HCT116 (cell line): ENCODE results near the gene FGFRL1. TPM values are rescaled to one million over a fixed set of nuclear protein-coding genes. Genes with fewer than 3 reads are reported as not detected.

Source experiments
- ATAC-seq: fragments of 200-7000 bp; cut with Tn5 transposase; 2 replicates; pipeline ENCODE4 v1.9.1; 2020; ENCODE audit warnings: mild to moderate bottlenecking, moderate library complexity
- BruUV-seq: library from RNA; stranded (reverse); fragments of 400-500 nt; replicated peaks from 2 replicates; lab custom pipeline; 2021; lab: Mats Ljungman, UMichigan
- CTCF ChIA-PET: fragments of 300-600 bp; sonication (Branson Sonifier 250); formaldehyde crosslinking; loops from one replicate; lab custom pipeline; 2021; ENCODE audit warnings: antibody characterized with exemption; lab: Charles Lee
- POLR2A ChIA-PET: fragments of 300-600, 350-600 bp; sonication (Branson Sonifier 250); formaldehyde crosslinking; loops from one replicate; lab custom pipeline; 2021; ENCODE audit warnings: antibody characterized with exemption; lab: Charles Lee
- RAD21 ChIA-PET, 2 experiments: fragments of 300-600 bp; sonication (Branson Sonifier 250); formaldehyde crosslinking; loops; one replicate each; lab custom pipeline; 2023; ENCODE audit warnings: low total read pairs in 2 of 2; ENCODE audit not compliant: uncharacterized antibody in 2 of 2, unreplicated experiment in 2 of 2, low non-redundant PET in 1 of 2; lab: Charles Lee
- DNase-seq: peaks from one replicate; pipeline ENCODE4 v3.0.0-alpha.2; 2010; ENCODE audit warnings: low read depth, low spot score
- H2AFZ ChIP-seq: fragments of 200-600 bp; shearing (Covaris generic), sonication (generic); 2 replicates; pipeline ENCODE4 v1.6.1; 2017; ENCODE audit warnings: low read depth, mixed run types, mixed read lengths, antibody characterized with exemption, low read length; ENCODE audit not compliant: poor library complexity, severe bottlenecking
- H3K27ac ChIP-seq: 2 replicates; pipeline ENCODE4 v1.5.1; 2012; ENCODE audit warnings: low read depth, low read length
- H3K27me3 ChIP-seq: fragments of 200-600 bp; sonication (generic); 2 replicates; pipeline ENCODE4 v1.6.1; 2016; ENCODE audit warnings: mixed run types, low read length, mixed read lengths; ENCODE audit not compliant: insufficient read depth
- H3K36me3 ChIP-seq, 2 experiments: fragments of 200-500 bp in 1 of 2; fragments of 200-600 bp in 1 of 2; sonication (Bioruptor generic) in 1 of 2; sonication (generic) in 1 of 2; 2 replicates each; pipeline versions ENCODE4 v1.5.1 to v1.6.1; 2014 to 2016; ENCODE audit warnings: low read length in 2 of 2, inconsistent platforms in 1 of 2, mixed read lengths in 1 of 2, mixed run types in 1 of 2; ENCODE audit not compliant: insufficient read depth in 2 of 2, control insufficient read depth in 1 of 2
- H3K4me1 ChIP-seq, 2 experiments: fragments of 200-600 bp in 1 of 2; sonication (generic) in 1 of 2; 2 replicates each; pipeline versions ENCODE4 v1.5.1 to v1.6.1; 2012 to 2017; ENCODE audit warnings: low read length in 2 of 2, inconsistent platforms in 1 of 2, mild to moderate bottlenecking in 1 of 2, mixed read lengths in 1 of 2, mixed run types in 1 of 2, moderate library complexity in 1 of 2; ENCODE audit not compliant: insufficient read depth in 2 of 2, control insufficient read depth in 1 of 2
- H3K4me2 ChIP-seq: fragments of 200-600 bp; sonication (generic); 2 replicates; pipeline ENCODE4 v1.6.1; 2017; ENCODE audit warnings: mixed run types, low read length, mixed read lengths
- H3K4me3 ChIP-seq, 2 experiments: fragments of 200-600 bp in 1 of 2; sonication (generic) in 1 of 2; replicated peaks in 1 of 2; 2 replicates each; pipeline ENCODE4 v1.5.1; 2011 to 2016; ENCODE audit warnings: low read length in 2 of 2, control low read depth in 1 of 2, low read depth in 1 of 2, mild to moderate bottlenecking in 1 of 2, mixed read lengths in 1 of 2, mixed run types in 1 of 2
- H3K79me2 ChIP-seq: fragments of 200-600 bp; sonication (generic); 2 replicates; pipeline ENCODE4 v1.6.1; 2017; ENCODE audit warnings: mild to moderate bottlenecking, mixed run types, low read length, moderate library complexity, mixed read lengths; ENCODE audit not compliant: insufficient read depth
- H3K9ac ChIP-seq: fragments of 200-600 bp; sonication (generic); 2 replicates; pipeline ENCODE4 v1.6.1; 2016; ENCODE audit warnings: low read length, mixed read lengths
- H3K9me2 ChIP-seq: fragments of 200-600 bp; sonication (generic), shearing (Covaris generic); 2 replicates; pipeline ENCODE4 v1.6.1; 2017; ENCODE audit warnings: mixed run types, mild to moderate bottlenecking, moderate library complexity; ENCODE audit not compliant: insufficient read depth
- H3K9me3 ChIP-seq, 2 experiments: fragments of 200-500 bp in 1 of 2; fragments of 200-600 bp in 1 of 2; sonication (Bioruptor generic) in 1 of 2; sonication (generic) in 1 of 2; 2 replicates each; pipeline ENCODE4 v1.6.1; 2014 to 2017; ENCODE audit warnings: low read length in 2 of 2, mixed read lengths in 2 of 2, inconsistent platforms in 1 of 2, low read depth in 1 of 2, mild to moderate bottlenecking in 1 of 2, mixed run types in 1 of 2, moderate library complexity in 1 of 2; ENCODE audit not compliant: control insufficient read depth in 1 of 2, insufficient read depth in 1 of 2
- H4K20me1 ChIP-seq: fragments of 200-600 bp; sonication (generic), shearing (Covaris generic); 2 replicates; pipeline ENCODE4 v1.6.1; 2017; ENCODE audit warnings: mixed run types, mild to moderate bottlenecking, moderate library complexity; ENCODE audit not compliant: insufficient read depth
- CBX3 ChIP-seq: IDR thresholded peaks from 2 replicates; pipeline ENCODE4 v1.6.1; 2012; ENCODE audit warnings: low read depth
- CEBPB ChIP-seq: IDR thresholded peaks from 2 replicates; pipeline ENCODE4 v1.6.1; 2012; ENCODE audit warnings: low read depth
- EGR1 ChIP-seq: IDR thresholded peaks from 2 replicates; pipeline ENCODE4 v1.6.1; 2012; ENCODE audit warnings: low read depth
- ELF1 ChIP-seq: IDR thresholded peaks from 2 replicates; pipeline ENCODE4 v1.6.1; 2012; ENCODE audit warnings: low read depth, borderline replicate concordance
- EZH2phosphoT487 ChIP-seq: fragments of 200-600 bp; IDR thresholded peaks from 2 replicates; pipeline ENCODE4 v1.6.1; 2018; ENCODE audit warnings: antibody characterized with exemption, borderline replicate concordance
- JUND ChIP-seq: IDR thresholded peaks from 2 replicates; pipeline ENCODE4 v1.6.1; 2012
- POLR2A ChIP-seq: IDR thresholded peaks from 2 replicates; pipeline ENCODE4 v1.7.0; 2011; ENCODE audit warnings: borderline replicate concordance; ENCODE audit not compliant: insufficient read depth, insufficient read length; ENCODE audit errors: extremely low read depth
- POLR2AphosphoS5 ChIP-seq: IDR thresholded peaks from 2 replicates; pipeline ENCODE4 v1.6.1; 2011; ENCODE audit warnings: mild to moderate bottlenecking, low read depth, low read length, moderate library complexity
- RAD21 ChIP-seq: IDR thresholded peaks from 2 replicates; pipeline ENCODE4 v1.6.1; 2012; ENCODE audit warnings: low read depth, mild to moderate bottlenecking
- SP1 ChIP-seq: IDR thresholded peaks from 2 replicates; pipeline ENCODE4 v1.6.1; 2012; ENCODE audit warnings: low read depth
- TCF7L2 ChIP-seq: IDR thresholded peaks from 2 replicates; pipeline ENCODE4 v1.7.0; 2011; ENCODE audit warnings: borderline replicate concordance, inconsistent platforms; ENCODE audit not compliant: insufficient read depth, insufficient read length; ENCODE audit errors: extremely low read depth
- YY1 ChIP-seq: IDR thresholded peaks from 2 replicates; pipeline ENCODE4 v1.6.1; 2011; ENCODE audit warnings: low read length, low read depth, moderate library complexity, mild to moderate bottlenecking; ENCODE audit not compliant: insufficient replicate concordance; ENCODE audit errors: extremely low read depth
- ZFX ChIP-seq: fragments of 450-650 bp; IDR thresholded peaks from 2 replicates; pipeline ENCODE4 v1.6.1; 2017
- ZNF274 ChIP-seq: fragments of 200-500 bp; sonication (Bioruptor generic); IDR thresholded peaks from 2 replicates; pipeline ENCODE4 v1.6.1; 2014; ENCODE audit warnings: mild to moderate bottlenecking, low read depth, low read length, inconsistent platforms
- intact Hi-C: fragments of 100-400 bp; cut with micrococcal nuclease; formaldehyde crosslinking; loops from 2 replicates; pipeline ENCODE4 v1.10.0; 2022
- total RNA-seq: library from RNA; stranded (reverse); gene quantifications from one replicate; pipeline ENCODE4 v1.2.1, GENCODE V29; 2021; ENCODE audit not compliant: unreplicated experiment
- TF ChIP-seq, protein P1 (sequence below): IDR thresholded peaks from 2 replicates; pipeline ENCODE4 v1.6.1; 2011; ENCODE audit warnings: mild to moderate bottlenecking, low read length, moderate library complexity; ENCODE audit not compliant: insufficient replicate concordance; ENCODE audit errors: extremely low read depth
- TF ChIP-seq, protein P2 (sequence below): IDR thresholded peaks from 2 replicates; pipeline ENCODE4 v1.6.1; 2012
- TF ChIP-seq, protein P3 (sequence below), 3 experiments: fragments of 200-600 bp in 1 of 3; sonication (generic) in 1 of 3; IDR thresholded peaks in 2 of 3; conservative IDR thresholded peaks in 1 of 3; 2 replicates each; pipeline ENCODE4 v1.5.1; 2012 to 2017; ENCODE audit warnings: low read depth in 2 of 3, low read length in 2 of 3, antibody characterized with exemption in 1 of 3, borderline replicate concordance in 1 of 3, control low read depth in 1 of 3, mild to moderate bottlenecking in 1 of 3, mixed read lengths in 1 of 3, mixed run types in 1 of 3, moderate library complexity in 1 of 3; ENCODE audit not compliant: insufficient read depth in 1 of 3

FGFRL1 gene
- total RNA-seq, 1 experiment from 2014 or later = 91.1 TPM

DNA sequence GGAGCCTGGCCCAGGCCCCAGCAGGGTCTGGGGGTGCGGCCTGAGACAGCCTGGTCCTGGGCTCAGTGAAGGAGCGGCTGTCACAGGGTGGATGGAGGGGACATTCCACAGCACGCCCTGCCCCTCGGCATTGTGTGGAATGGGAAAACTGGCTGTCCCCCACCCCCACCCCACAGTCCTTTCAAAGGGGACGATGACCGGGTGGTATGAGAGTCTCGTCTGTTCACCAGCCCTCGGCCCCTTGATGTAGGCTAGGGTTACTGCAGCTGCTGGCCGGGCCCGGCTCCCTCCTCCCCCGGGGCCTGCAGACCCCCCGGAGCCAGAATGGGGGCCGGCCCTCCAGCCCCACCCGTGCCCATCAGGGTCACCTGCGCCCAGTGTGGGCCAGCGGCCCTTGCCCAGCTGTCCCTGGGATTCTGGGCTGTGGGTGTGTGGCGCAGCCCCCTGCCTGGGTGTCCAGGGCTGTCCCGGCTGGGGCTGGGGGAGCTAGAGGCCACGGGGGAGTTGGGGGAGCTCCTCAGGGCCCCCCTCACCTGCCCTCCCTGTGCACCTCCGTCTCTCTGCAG lies 11.7 kb downstream of the FGFRL1 start:
- Histone ChIP-seq H3K4me3 (no peak overlapping the region), H4K20me1 (no peaks in the 10 kb centered on the region), H2AFZ (no peak overlapping the region), H3K4me2 (no peak overlapping the region), H3K9me2 (no peaks in the 10 kb centered on the region), H3K9ac (no peak overlapping the region), H3K27me3 (no peaks in the 10 kb centered on the region), H3K27ac (no peak overlapping the region), H3K79me2 (no peaks in the 10 kb centered on the region; the same call in 1 of the 2 replicates), H3K4me1 (peaks cover 0 to 23% of the 10 kb centered on the region in 2 experiments; a peak in 2 of 4 replicates), H3K36me3 (peaks cover 8 to 11% of the 10 kb centered on the region in 2 experiments; a peak in 3 of 4 replicates), H3K9me3 (no peaks in the 10 kb centered on the region)
- ChIA-PET RAD21 (no interaction called here), CTCF (no interaction called here), POLR2A (no interaction called here)
- TF ChIP-seq ZFX = no peak
- no peak for TF ChIP-seq ZNF274
- no peak for TF ChIP-seq RAD21
- no peak for TF ChIP-seq JUND
- TF ChIP-seq YY1 = no peak
- TF ChIP-seq, protein P1, sequence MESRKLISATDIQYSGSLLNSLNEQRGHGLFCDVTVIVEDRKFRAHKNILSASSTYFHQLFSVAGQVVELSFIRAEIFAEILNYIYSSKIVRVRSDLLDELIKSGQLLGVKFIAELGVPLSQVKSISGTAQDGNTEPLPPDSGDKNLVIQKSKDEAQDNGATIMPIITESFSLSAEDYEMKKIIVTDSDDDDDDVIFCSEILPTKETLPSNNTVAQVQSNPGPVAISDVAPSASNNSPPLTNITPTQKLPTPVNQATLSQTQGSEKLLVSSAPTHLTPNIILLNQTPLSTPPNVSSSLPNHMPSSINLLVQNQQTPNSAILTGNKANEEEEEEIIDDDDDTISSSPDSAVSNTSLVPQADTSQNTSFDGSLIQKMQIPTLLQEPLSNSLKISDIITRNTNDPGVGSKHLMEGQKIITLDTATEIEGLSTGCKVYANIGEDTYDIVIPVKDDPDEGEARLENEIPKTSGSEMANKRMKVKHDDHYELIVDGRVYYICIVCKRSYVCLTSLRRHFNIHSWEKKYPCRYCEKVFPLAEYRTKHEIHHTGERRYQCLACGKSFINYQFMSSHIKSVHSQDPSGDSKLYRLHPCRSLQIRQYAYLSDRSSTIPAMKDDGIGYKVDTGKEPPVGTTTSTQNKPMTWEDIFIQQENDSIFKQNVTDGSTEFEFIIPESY = no peak
- TF ChIP-seq, protein P2, sequence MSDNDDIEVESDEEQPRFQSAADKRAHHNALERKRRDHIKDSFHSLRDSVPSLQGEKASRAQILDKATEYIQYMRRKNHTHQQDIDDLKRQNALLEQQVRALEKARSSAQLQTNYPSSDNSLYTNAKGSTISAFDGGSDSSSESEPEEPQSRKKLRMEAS = no peak
- no peak for TF ChIP-seq ELF1
- TF ChIP-seq CEBPB = no peak
- TF ChIP-seq POLR2AphosphoS5 = no peak
- no peak for TF ChIP-seq TCF7L2
- no peak for TF ChIP-seq CBX3
- no peak for TF ChIP-seq EZH2phosphoT487
- TF ChIP-seq POLR2A = no peak
- TF ChIP-seq EGR1 = no peak
- no peak for TF ChIP-seq SP1
- TF ChIP-seq, protein P3, sequence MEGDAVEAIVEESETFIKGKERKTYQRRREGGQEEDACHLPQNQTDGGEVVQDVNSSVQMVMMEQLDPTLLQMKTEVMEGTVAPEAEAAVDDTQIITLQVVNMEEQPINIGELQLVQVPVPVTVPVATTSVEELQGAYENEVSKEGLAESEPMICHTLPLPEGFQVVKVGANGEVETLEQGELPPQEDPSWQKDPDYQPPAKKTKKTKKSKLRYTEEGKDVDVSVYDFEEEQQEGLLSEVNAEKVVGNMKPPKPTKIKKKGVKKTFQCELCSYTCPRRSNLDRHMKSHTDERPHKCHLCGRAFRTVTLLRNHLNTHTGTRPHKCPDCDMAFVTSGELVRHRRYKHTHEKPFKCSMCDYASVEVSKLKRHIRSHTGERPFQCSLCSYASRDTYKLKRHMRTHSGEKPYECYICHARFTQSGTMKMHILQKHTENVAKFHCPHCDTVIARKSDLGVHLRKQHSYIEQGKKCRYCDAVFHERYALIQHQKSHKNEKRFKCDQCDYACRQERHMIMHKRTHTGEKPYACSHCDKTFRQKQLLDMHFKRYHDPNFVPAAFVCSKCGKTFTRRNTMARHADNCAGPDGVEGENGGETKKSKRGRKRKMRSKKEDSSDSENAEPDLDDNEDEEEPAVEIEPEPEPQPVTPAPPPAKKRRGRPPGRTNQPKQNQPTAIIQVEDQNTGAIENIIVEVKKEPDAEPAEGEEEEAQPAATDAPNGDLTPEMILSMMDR (IDR thresholded peaks at IDR 0.05 in 2 of 3, conservative IDR thresholded peaks at IDR 0.05 in 1 of 3; ENCODE audit: borderline replicate concordance in 1 of 3, insufficient read depth in 1 of 3, low read depth in 2 of 3, low read length in 2 of 3) = no peak
- intact Hi-C loops = no loop called here
- DNase-seq (no peak), ATAC-seq (no peak)
- BruUV-seq = no TSS peak
